HG02588 (cell line): ENCODE measurements around the gene KLF16.
"Not testable (repeated sequence)": the region's sequence is repeated elsewhere in the genome, so short reads cannot be mapped to it uniquely, and the experiment has no call there.

ENCODE experiments used
- ATAC-seq: cut with Tn5 transposase; IDR thresholded peaks from one replicate; pipeline ENCODE4 v1.9.1; 2021; ENCODE audit warnings: mild to moderate bottlenecking, moderate library complexity; ENCODE audit not compliant: unreplicated experiment

Gene KLF16

DNA sequence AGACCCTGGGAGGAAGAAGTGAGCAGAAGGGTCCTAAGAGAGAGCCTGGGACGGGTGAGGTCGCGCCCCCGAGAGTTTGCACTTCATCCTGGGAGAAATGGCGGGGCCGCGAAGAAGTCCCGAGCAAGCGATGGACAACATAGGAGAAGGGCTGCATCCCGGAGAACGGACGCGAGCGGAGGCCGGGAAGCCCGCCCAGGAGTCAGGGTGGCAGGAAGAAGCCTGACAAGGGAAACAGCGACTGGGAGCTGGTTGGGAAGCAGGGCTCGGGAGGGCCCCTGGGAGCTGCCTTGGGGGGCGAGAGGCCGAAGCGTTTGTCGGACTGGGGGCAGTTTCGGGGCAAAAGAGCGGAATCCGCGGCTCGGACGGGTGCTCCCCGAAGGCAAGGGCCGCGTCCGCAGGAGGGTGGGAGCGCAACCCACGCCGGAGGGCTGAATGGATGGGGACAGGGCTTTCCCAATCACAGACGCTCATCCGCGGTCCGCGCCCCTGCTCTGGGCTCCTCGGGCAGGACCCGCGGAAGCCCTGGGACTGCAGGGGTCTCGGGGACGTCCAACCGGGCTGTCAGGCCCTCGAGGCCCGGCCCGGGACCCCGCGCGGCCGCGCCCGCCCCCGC, 21.4 kb upstream of the KLF16 start:
- ATAC-seq = peak; percentile 13

DNA sequence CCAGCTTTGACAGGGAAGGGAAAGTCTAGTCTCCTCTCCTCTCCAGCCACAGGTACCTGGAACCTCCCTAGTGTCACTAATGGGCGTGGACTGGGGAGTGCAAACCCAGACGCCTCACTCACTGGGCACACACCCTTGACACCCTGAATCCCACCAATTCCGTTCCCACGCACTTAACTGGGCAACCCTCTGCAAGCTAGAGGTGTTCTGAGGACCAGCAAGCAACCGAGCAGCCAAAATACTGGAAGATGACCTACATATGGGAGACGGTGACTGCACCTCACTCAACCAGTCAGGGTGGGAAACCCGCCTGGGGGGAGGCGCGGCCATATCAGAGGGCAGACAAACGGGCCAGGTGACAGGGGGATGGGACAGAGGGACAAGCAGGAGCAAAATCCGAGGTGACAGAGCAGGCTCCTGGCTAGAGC, 20.9 kb upstream of the KLF16 start:
- no peak for ATAC-seq

DNA sequence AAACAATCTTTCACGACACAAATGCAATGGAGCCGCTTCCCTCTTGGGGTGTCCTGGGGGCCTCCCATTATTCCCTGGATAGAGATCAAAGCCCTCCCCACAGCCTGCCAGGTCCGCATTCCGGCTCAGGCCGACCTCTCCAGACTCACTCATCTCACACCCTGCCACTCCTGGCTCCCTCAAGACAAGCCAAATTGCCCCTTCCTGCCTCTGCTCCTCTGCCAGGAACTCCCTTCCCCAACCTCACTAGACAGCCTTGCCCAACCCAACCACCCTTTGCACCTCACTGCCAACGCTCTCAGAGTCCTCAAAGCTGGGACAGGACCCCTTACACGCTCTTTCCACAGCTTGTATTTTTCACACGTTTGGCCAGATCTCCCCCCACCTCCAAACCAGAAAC, 20.4 kb upstream of the KLF16 start:
- ATAC-seq = no peak

DNA sequence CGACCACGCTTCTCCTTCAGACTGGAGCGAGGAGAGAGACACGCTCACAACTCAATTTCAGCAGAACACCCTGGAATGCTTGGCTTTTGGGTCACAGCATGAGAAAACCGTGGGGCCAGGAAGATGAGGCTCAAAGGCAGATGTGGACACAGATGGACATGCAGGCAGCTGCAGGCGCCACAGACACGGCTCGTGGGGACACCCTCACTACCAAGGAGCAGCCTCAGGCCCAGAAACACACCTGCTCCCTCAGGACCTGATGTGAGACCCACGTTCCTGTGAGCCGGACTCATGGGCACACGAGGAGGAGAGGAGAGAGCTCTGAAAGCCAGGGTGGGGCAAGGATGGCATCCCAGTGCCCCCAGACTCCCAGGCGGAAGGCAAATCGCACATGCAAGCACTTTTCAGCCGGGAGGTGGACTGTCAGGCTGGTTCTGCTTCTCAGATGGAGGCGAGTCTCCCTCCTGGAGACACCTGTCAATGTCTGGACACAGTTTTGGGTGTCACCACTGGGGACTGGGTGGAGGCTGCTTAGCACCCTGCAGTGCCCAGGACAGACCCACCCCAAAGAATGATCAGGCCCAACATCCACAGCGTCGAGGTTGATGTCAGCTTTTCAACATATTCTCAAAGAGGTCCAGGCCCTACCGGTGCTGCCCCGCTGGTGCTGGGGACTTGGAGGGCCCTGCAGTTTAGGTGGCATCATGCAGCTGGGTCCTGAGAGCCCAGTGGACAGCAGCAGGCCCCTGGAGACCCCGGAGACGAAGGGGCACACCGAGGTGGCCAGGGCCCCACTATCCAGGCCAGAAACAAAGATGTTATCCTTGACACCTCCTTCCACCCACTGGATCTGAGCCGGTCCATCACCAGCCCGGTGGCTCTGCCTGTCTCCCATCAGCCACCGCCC, 19.7 kb upstream of the KLF16 start:
- no peak for ATAC-seq

DNA sequence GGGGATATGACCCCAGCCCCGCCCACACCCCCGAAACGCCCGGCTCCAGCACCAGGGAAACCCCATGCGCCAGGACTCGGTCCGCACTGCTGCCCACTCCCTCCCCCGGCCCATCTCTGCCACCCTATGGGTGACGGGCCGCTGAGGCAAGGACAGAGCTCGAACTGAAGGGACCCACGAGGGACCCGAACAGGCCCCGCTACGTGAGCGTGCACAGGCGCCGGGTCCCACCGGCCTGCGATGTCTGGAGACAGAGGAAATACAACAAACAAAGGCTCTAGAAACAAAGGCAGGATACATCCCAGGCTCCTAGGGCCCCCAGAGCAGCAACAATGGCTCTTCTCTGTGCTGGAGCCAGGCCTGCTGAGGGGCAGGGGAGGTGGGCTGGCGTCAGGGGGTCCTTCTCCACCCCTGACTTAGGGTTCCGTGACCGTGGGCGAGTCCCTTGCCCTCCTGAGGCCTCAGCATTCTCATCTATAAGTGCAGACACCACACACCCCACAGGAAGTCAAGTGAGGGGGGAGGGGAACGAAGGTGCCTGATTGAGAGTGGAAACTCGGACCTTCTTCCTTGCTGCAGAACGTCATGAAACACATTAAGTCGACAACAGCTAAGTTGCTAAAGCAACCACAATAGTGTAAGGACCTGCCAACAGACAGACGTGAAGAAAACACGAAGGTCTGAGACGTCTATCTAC, 18.9 kb upstream of the KLF16 start:
- no peak for ATAC-seq

DNA sequence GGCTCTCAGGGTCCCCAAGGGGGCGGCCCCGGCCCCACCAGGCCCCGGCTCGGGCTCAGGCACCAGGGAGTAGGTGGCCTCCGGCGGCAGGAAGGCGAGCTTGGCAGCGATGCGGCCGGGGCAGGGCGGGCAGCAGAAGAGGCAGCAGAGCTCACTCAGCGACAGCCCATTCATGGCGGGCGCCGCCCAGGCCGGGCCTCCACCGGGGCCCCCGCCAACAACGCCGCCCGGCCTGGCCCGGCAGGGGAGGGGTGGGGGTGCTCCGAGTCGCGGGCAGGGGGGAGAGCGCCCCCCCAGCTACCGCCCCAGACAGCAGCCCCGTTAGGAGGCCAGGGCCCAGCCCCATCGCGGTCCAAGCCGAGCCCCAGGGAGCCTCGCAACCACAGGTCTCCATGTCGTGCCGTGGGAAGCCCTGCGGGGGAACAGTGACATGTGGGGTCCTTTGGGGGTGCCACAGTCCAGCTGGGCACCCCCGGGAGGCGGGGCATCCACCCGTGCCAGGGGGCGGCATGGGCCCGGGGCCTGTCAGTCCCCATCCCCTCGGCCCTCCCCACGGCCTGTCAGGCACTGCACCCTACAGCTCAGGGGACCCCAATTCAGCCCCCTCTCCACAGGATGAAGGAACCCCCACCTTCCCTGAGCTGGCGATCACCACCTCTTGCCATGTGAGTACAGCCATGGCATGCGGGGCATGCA, 18.2 kb upstream of the KLF16 start:
- not testable (repeated sequence) for ATAC-seq

DNA sequence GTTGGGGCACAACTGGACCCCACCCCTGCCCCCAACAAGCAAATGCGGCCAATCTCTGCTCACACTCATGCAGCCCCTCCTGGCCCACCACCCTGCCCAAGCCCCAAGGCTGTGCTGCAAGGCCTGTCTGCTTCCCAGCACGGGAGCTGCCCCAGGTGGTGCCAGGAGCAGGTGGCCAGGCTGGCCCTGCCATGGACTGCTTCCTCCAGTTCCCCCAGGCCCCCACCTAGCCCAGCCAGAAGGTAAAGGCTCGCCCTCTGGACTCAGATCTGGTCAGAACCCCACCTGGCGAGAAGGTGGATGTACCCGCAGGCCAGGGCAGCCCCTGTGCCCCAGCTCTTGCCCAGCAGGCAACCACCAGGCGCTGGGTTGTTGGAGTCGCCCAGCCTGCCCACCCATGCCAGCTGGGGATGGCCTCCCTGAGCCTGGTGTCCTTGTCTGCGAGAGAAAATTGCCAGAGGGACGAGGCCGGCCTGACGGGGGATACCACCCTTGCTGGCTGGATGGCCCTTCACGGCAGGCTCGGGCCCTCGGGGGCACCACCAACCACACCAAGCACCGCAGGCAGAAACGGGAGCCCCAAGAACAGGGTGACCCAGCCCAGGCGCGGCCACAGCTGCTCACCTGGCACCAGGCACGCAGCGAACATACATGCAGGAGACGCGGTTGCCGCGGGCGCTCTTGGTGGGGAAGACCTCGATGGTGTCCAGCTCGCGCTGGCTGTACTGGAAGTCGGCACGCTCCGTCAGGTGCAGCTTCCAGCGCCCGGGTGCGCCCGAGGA, 17.4 kb upstream of the KLF16 start:
- no peak for ATAC-seq

DNA sequence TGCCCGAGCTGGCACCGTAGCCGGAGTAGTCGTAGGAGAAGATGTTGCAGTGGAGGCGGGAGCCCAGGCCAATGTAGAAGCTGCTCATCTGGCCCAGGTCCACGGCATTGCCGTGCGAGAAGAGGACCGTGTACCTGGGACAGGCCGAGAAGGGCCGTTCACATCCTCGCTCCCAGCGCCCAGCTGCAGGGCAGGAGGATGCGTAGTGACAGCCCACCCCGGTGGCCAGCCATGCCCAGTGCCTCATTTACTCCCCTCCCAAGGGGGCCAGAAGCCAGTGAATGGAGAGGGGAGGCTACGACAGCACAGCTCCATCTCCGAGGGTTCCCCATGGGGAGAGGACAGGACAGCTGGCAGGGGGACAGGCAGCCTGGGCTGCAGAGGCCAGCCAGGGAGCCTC, 16.6 kb upstream of the KLF16 start:
- ATAC-seq = not testable (repeated sequence)

DNA sequence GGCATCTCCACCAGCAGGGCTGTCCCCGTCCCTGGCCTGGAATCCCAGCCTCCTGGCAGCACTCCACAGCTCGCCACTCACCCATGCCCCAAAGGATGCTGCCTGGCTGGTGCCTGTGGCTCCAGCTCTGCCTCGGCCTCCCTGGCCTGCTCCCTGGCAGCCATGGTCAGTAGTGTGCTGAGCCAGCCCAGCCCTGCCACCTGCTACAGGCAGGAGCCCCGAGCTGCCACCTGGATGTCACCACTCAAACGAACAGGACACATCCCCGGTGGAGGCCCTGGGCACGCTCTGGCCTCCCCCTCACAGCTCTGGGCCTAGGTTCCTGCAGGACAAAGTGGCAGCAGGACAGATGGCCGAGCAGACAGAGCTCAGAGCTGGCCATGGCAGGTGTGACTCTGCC, 15.2 kb upstream of the KLF16 start:
- ATAC-seq = not testable (repeated sequence)

DNA sequence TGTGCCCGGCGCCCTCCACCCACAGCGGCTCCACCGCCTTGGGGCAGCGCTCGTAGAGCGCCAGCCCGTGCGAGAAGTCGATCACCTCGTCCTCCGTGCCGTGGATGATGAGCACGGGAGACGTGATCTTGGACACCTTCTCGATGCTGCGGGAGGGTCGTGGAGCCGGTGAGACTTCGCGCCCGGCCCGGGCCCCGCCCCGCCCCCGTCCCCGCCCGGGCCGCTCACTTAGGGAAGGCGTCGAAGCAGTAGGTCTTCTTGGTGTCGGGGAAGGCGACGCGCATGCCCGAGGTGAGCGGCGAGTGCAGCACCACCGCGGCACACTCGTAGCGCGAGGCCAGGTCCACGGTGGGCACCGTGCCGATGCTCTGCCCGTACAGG, 13.9 kb upstream of the KLF16 start:
- not testable (repeated sequence) for ATAC-seq

DNA sequence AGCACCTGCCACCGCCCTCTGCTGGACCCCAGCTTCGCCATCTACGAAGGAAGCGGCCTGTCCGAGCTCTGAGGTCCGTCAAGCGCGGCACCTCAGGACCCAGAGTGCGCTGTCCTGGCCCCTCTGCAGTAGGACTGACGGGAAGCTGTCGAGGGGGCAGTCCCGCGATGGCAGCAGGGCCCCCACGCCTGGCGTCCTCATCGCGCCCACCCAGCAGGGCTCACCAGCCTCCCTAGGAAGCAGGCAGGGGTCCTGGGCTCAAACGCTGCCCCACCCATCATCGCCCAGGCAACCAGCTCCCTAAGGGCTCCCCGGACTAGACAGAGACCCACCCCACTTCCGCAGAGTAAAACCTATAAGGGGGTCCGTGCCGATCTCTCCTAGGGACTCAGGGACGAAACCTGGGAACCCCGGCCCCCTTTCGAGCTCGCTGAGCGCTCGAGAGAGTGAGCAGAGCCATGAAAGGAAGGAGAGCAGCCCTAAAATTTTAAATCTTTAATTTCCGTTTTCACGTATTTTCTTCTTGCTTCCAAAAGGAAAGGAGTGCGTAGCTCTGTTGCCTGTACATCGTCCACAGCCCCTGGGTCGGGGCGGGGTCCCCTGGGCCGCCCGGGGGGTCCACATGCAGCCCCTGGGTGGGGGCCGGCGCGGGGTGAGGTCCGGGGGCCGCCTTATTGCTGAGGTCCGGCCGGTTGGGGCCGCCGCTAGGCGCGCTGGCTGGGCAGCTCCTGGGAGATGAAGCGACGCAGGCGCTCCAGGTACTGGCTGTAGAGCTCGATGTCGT, 13.3 kb upstream of the KLF16 start:
- ATAC-seq = peak; percentile 20

DNA sequence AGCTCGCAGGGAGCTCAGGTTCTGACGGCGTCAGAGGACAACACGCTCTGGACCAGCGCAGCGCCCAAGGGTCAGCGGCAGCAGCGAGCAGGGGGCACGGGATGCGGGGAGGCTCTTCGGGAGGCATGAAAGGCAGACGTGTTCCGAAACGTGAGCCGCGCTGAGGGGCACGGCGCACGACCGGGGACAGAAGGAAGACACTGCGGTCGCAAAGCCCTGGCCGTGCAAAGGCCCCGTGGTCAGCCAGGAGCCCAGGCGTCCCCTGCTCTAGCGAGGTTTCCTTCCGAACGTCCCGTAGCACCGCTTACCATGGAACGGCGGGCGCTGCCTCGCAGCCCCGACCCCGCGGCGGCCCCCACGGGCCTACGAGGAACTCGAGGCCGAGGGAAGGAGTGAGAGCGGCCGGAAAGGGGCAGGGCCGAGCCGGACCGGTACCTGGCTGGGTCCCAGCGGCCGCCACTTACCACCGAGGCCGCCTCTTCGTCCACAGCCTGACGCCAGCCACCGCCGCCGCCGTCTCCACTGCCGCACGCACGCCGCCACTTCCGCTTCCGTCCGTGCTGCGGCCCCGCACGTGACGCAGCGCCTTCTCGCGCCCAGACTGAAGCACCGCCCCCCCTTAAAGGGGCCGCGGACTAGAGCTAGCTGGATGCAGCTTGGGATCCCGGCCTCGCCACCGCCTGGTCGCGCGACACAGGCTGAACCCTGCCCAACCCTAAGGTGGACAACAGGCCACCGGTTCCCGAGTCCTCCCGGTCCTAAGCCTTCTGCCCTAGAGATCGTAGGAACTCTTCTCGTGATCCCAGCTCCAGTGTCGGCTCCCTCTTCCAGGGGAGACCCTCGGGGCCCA, 12.5 kb upstream of the KLF16 start:
- ATAC-seq = peak; percentile 78

DNA sequence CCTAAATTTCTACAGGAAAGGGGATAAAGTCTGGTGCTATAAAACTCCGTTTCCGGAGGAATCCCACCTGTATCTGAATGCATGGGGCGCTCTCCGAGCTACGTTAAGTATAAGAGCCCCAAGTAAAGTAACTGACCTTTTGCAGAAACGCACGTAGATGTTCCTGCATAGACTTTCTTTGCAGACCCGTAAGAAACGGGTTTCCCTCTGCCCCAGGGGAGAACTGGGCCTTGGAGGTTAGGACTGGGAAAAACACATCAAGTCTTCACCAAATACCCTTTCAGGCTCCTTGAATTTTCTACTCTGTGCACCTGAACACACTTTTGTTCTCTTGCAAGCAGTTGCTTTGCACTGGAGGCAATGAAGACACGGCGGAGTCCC, 11.9 kb upstream of the KLF16 start:
- ATAC-seq = not testable (repeated sequence)

DNA sequence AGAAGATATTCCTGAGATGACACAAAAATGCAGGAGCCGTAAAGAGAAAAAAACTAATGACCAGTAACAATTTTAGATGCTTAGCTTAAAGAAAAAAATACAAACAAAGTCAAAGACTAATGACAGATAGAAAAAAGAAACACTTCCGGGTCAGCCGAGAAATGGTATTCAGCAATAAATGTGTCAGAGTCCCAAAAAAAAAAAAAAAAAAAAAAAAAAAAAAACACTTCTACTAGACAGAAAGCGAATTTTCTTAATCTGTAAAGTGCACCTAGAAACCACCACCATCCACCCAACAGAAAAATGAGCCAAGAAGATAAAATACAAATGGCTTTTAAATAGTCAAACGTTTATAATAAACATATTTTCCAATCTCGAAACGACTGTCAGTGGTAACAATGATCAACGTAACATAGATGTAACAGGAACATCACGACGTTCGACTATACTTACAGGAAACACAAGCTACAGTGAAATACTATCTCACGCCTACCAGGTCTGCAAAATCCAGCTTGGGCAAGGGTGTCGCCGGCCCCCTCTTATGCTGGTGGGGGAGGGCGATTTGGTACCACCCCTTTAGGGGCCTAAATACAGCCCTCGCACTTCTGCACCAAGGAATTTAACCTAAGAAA, 11.3 kb upstream of the KLF16 start:
- no peak for ATAC-seq

DNA sequence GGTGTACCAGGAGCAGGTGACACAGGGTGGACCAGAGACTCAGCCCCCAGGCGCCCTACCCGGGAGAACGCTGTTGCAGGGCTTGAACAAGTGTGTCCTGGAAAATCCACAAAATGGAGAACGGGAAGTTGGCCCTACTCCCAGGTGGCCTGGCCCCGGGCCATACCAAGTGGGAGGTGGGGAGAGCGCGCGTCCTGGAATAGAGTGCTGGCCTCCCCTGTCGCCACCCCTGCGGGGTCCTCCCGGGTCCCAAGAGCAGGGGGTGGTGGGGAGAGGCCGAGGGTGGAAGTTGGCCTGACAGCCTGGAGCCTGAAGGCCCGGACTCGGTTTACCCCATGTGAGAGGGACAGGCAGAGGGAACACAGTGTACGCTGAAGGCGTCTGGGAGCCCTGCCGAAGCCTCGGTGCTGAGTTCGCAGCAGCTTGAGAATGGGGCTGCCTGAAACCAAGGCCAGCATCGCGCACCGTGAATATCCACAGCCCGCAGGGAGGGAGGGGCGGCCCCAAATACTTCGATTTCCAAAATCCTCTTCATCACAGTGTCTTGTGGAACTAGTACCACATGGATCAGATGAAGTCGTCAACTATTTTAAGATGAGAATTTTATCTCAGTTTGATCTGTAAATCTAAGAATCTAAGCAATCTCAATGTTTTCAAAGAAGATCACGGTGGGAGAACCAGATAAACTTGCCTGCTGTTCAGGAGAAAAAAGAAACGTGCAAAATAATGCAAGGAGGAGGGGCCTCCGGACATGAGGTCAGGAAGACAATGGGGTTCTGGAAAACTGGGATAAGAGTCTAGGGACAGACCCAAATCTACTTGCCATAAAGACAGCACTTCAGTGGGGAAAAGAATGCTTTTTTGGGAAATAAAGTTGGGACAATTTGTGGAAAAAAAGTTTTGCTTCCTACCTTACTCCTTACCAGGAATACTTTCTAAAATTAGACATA, 10.4 kb upstream of the KLF16 start:
- no peak for ATAC-seq

DNA sequence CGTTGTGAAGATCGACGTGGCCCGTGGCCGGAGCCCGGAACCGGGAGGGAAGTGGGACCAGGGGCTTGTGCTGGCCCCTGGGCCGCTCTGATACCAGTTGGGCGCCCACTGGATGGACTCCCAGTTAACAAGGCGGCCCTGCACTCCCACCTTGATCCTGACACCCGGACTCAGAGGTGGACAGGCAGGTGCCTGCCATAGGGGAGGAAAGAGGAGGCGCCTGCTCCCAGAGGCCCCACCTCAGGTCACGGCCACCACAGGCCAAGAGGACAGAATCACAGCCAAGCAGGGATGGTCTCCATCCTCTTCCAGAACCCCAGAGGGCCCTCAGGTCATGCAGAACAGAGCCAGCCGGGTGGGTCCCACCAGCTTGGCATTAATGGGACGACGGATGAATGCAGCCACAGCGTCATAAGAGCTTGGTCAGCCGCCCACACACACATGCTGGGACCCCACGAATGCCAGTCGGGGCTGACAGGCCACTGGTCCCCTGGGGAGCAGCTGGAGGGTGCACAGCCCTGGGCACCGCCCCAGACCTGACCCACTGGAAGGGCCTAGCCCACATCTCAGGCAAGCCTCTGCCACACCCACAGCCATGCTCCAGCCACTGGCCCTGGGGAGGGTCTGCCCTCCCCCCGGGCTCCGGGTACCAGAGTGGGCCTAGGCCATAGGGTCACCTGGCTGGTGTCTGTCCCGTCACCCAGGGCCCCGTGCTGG, 9.6 kb upstream of the KLF16 start:
- no peak for ATAC-seq

DNA sequence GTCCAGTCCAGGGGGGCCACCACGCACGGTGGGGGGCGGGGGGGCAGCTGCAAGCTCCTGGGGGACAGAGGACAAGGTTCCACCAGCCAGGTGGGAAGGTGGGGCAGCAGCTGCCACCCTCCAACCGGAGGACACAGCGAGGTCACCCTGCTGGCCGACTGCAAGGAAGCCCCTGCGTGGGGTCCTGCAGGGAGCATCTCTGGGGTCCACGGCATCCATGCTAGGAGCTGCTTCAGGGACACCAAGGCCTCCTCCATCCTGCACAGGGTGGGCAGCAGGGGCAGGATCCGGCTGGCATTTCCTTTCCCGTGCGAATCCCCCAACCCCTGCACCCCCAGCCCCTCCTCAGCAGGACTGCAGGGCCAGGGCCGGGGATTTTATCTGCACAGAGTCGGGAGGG, 8.3 kb upstream of the KLF16 start:
- no peak for ATAC-seq
